KMS-11 (cell line): ENCODE results near the gene NFASC.

Experiments used
- H2AFZ ChIP-seq: fragments of 200-600 bp; sonication (generic); 2 replicates; pipeline ENCODE4 v1.6.1; 2016; ENCODE audit warnings: antibody characterized with exemption, mixed run types, low read depth
- H3K27ac ChIP-seq: fragments of 200-600 bp; sonication (generic); 2 replicates; pipeline ENCODE4 v1.6.1; 2016; ENCODE audit warnings: mild to moderate bottlenecking, mixed run types
- H3K27me3 ChIP-seq: fragments of 200-600 bp; sonication (generic); 2 replicates; pipeline ENCODE4 v1.6.1; 2017; ENCODE audit warnings: mild to moderate bottlenecking, low read depth, mixed run types, moderate library complexity; ENCODE audit not compliant: insufficient read depth
- H3K36me3 ChIP-seq: fragments of 200-600 bp; sonication (generic); 2 replicates; pipeline ENCODE4 v1.6.1; 2017; ENCODE audit warnings: mild to moderate bottlenecking, mixed run types; ENCODE audit not compliant: insufficient read depth
- H3K4me1 ChIP-seq: fragments of 200-600 bp; sonication (generic); 2 replicates; pipeline ENCODE4 v1.6.1; 2016; ENCODE audit warnings: mild to moderate bottlenecking, low read depth, mixed run types; ENCODE audit not compliant: poor library complexity, severe bottlenecking
- H3K4me2 ChIP-seq: fragments of 200-600 bp; sonication (generic); 2 replicates; pipeline ENCODE4 v1.7.0; 2016; ENCODE audit warnings: mild to moderate bottlenecking, mixed run types
- H3K4me3 ChIP-seq: fragments of 200-600 bp; sonication (generic); IDR thresholded peaks from 2 replicates; pipeline ENCODE4 v1.6.1; 2017; ENCODE audit warnings: low read depth, low read length, mixed read lengths; ENCODE audit not compliant: insufficient read depth
- H3K79me2 ChIP-seq: fragments of 200-600 bp; sonication (generic); 2 replicates; pipeline ENCODE4 v1.6.1; 2016; ENCODE audit warnings: low read depth, mixed run types; ENCODE audit not compliant: insufficient read depth
- H3K9ac ChIP-seq: fragments of 200-600 bp; sonication (generic); 2 replicates; pipeline ENCODE4 v1.6.1; 2016; ENCODE audit warnings: mild to moderate bottlenecking, mixed run types
- H4K20me1 ChIP-seq: fragments of 200-600 bp; sonication (generic); 2 replicates; pipeline ENCODE4 v1.6.1; 2016; ENCODE audit warnings: mild to moderate bottlenecking, mixed run types; ENCODE audit not compliant: insufficient read depth
- TF ChIP-seq, protein P1 (sequence below): fragments of 200-600 bp; sonication (generic); conservative IDR thresholded peaks from 2 replicates; pipeline ENCODE4 v1.6.1; 2017; ENCODE audit warnings: low read depth, mild to moderate bottlenecking, antibody characterized with exemption, low read length, moderate library complexity, mixed read lengths

NFASC gene

DNA sequence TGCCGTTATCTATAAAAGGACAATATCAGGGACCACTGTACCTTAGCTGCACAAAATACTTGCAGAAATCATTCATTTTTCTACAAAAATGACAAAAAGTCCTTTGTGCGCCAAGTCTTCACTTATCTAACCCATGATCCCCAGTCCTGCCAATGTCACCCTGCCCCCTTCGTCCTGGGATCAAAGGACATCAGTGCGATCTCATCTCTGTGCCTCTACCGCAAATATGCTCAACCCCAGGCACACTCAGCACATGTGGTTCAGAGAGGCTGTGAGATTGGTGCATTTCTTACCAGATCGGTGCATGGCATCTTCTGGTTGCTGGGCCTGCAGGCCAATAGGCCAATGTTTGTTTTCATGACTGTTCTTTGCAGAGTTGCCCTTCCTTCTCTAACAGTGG lies 72.8 kb downstream of the NFASC start:
- Histone ChIP-seq H3K4me2 (no peak overlapping the region), H3K79me2 (no peaks in the 10 kb centered on the region), H3K4me1 (no peaks in the 10 kb centered on the region), H3K27me3 (0 out of 2 replicates have a peak, but pooled peaks cover 2% of the 10 kb centered on the region), H3K4me3 (no peak overlapping the region), H2AFZ (no peak overlapping the region), H3K9ac (no peak overlapping the region), H3K27ac (no peak overlapping the region), H3K36me3 (no peaks in the 10 kb centered on the region), H4K20me1 (no peaks in the 10 kb centered on the region)
- TF ChIP-seq, protein P1, sequence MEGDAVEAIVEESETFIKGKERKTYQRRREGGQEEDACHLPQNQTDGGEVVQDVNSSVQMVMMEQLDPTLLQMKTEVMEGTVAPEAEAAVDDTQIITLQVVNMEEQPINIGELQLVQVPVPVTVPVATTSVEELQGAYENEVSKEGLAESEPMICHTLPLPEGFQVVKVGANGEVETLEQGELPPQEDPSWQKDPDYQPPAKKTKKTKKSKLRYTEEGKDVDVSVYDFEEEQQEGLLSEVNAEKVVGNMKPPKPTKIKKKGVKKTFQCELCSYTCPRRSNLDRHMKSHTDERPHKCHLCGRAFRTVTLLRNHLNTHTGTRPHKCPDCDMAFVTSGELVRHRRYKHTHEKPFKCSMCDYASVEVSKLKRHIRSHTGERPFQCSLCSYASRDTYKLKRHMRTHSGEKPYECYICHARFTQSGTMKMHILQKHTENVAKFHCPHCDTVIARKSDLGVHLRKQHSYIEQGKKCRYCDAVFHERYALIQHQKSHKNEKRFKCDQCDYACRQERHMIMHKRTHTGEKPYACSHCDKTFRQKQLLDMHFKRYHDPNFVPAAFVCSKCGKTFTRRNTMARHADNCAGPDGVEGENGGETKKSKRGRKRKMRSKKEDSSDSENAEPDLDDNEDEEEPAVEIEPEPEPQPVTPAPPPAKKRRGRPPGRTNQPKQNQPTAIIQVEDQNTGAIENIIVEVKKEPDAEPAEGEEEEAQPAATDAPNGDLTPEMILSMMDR: no peak

DNA sequence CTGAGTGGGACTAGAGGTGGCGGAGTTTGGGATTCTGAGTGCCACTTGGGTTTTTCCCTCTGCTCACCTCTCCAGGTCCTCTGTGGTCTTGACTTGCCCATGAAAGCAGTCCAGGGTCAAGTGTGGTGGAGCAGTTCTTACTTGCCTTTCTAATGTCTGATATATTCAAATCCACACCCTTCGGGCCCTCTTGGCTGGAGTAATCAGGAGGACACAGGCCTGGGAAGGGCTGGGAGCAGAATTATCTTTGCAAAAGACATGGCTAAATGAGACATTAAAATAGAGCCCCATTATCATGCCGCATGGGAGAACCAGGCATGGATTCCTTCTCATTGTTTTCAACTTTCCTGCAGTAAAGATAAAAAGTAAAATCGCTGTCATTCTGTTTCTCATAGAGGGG lies 74.0 kb downstream of the NFASC start:
- TF ChIP-seq, protein P1: no peak
- H3K27ac ChIP-seq: no peak overlapping the region
- H4K20me1 ChIP-seq: no peaks in the 10 kb centered on the region
- no peaks in the 10 kb centered on the region for H3K79me2 ChIP-seq
- H3K27me3 ChIP-seq: 0 out of 2 replicates have a peak, but pooled peaks cover 5% of the 10 kb centered on the region
- H3K36me3 ChIP-seq: no peaks in the 10 kb centered on the region
- H3K9ac ChIP-seq: no peak overlapping the region
- H3K4me2 ChIP-seq: no peak overlapping the region
- no peak overlapping the region for H3K4me3 ChIP-seq
- no peaks in the 10 kb centered on the region for H3K4me1 ChIP-seq
- no peak overlapping the region for H2AFZ ChIP-seq

DNA sequence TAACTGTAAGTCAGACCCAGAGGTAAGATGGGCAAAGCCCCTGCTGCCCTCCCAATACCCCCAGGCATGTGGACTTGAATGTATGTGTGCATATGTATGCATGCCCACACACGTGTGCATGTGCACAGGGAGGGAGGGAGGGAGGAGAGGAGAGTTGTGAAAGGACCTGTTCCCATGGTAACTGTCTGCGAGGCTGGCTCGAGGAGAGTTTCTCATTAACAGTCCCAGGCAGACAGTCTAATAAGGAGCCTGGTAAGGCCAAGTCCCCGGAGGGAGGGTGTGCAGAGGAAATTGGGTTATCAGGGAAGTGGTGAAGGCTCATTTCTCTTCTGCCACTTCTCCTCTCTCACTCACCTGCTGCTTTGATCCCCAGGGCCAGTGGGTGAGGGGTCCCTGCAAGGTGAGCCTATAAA lies 74.9 kb downstream of the NFASC start:
- H3K9ac ChIP-seq: no peak overlapping the region
- H4K20me1 ChIP-seq: no peaks in the 10 kb centered on the region
- TF ChIP-seq, protein P1: no peak
- H3K79me2 ChIP-seq: no peaks in the 10 kb centered on the region
- H3K27ac ChIP-seq: no peak overlapping the region
- H3K4me1 ChIP-seq: no peaks in the 10 kb centered on the region
- peaks cover 8% of the 10 kb centered on the region; the same call in 1 of the 2 replicates for H3K27me3 ChIP-seq
- no peaks in the 10 kb centered on the region for H3K36me3 ChIP-seq
- no peak overlapping the region for H3K4me3 ChIP-seq
- H2AFZ ChIP-seq: no peak overlapping the region
- H3K4me2 ChIP-seq: no peak overlapping the region

DNA sequence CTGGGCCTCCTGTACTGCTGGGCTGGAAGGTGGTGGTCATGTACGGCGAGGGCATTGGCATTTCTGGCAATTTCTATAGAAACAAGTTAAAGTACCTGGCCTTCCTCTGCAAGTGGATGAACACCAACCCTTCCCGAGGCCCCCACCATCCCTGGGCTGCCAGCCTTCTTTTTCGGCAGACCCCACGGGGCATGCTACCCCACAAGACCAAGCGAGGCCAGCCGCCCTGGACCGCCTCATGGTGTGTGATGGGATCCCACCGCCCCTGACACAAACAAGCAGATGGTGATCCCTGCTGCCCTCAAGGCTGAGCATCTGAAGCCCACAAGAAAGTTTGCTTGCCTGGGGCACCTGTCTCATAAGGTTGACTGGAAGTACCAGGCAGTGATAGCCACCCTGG lies 76.0 kb downstream of the NFASC start:
- Histone ChIP-seq H3K4me3 (no peak overlapping the region), H3K9ac (no peak overlapping the region), H3K79me2 (no peaks in the 10 kb centered on the region), H3K4me2 (no peak overlapping the region), H3K27me3 (peaks cover 9% of the 10 kb centered on the region; the same call in 1 of the 2 replicates), H3K27ac (no peak overlapping the region), H4K20me1 (no peaks in the 10 kb centered on the region), H2AFZ (no peak overlapping the region), H3K4me1 (no peaks in the 10 kb centered on the region), H3K36me3 (no peaks in the 10 kb centered on the region)
- TF ChIP-seq, protein P1: no peak
